ENCODE data around the gene P4HA3. TPM values are rescaled to one million over a fixed set of nuclear protein-coding genes. Genes with fewer than 3 reads are reported as not detected.

Gene P4HA3
- total and polyA plus RNA-seq, 9 of the 15 experiments (the other 6 are each of a cell fraction or from before 2014, with no cell fraction given) = 0.01 to 0.03 TPM; not detected in 7

GRCh38 chr11:74248469-74248868 lies 63.0 kb downstream of the P4HA3 start (continued):
- TF ChIP-seq ZNF444 (CRISPR knock-in tag; IDR thresholded peaks at IDR 0.05) = no peak
- no peak for TF ChIP-seq CCNT2 (IDR thresholded peaks at IDR 0.05; ENCODE audit: borderline replicate concordance, extremely low read depth, insufficient read length, low read depth, low read length)
- no peak for TF ChIP-seq ZC3H8 (IDR thresholded peaks at IDR 0.05)

DNA sequence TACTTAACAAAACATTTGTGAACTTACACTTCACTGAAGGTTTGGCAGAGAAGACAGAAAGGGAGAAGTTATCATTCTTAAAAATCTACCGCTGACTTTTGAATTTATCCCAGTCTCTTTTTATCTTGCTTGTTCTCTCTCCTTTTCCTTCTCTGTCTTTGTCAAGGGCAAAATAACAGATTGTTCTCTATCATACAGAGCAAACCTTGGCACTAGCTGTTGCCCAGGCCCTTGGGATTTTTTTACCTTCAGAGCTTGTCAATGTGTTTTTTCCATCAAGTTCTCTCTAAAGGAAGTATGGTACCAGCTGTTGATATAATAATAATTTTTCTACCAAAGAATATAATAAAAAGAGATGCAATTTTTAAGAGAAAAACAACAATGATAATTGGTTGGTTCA lies 73.2 kb downstream of the P4HA3 start:
- Histone ChIP-seq H3K4me2 (ENCODE audit: insufficient read depth, low read length) (no peak overlapping the region), H2AFZ (ENCODE audit: low read depth, low read length) (no peak overlapping the region), H3K9ac (ENCODE audit: insufficient read depth in 1 of 2, low read depth in 2 of 2, low read length in 2 of 2) (no peak overlapping the region), H3K9me1 (ENCODE audit: control insufficient read depth, insufficient read depth, low read length) (no peaks in the 10 kb centered on the region), H3K27ac (ENCODE audit: extremely low read depth, low read depth, low read length) (no peak overlapping the region), H3K79me2 (ENCODE audit: control insufficient read depth, insufficient read depth, low read length) (no peaks in the 10 kb centered on the region), H4K20me1 (replicated peaks; ENCODE audit: control insufficient read depth, insufficient read depth, low read length) (no peaks in the 10 kb centered on the region), H3K9me3 (replicated peaks; ENCODE audit: control insufficient read depth, insufficient read depth, low read depth, low read length) (no peaks in the 10 kb centered on the region), H3K27me3 (ENCODE audit: control insufficient read depth in 2 of 2, insufficient read depth in 2 of 2, low read length in 2 of 2) (no peaks in the 10 kb centered on the region), H3K4me1 (replicated peaks in 1 of 2; ENCODE audit: control insufficient read depth in 2 of 2, insufficient read depth in 2 of 2, low read length in 2 of 2) (no peaks in the 10 kb centered on the region), H3K36me3 (ENCODE audit: control insufficient read depth, insufficient read depth, low read length) (peaks cover 78% of the 10 kb centered on the region), H3K4me3 (no peak overlapping the region)
- DNase-seq (ENCODE audit: extremely low read depth in 1 of 4, low spot score in 3 of 4) (no peak), ATAC-seq (no peak), FAIRE-seq (no peak)
- intact Hi-C loops (cut with micrococcal nuclease) = no loop called here
- in situ Hi-C loops (cut with MboI) = no loop called here
- POLR2A ChIA-PET = interaction anchor here (1.2 kb wide), 1 partner anchor 16 kb away, joined by 3 read pairs; no protein-coding TSS in a partner anchor
- CTCF ChIA-PET (ENCODE audit: low intra/inter-chr PET ratio) = no interaction called here
- WGBS (ENCODE audit: insufficient coverage, low coverage, missing lambda C conversion rate) = 20% methylated on average over 1 of the region's 1 CpG
- no TSS peak for BruUV-seq (replicated peaks)
- TF ChIP-seq HNRNPH1 (optimal IDR thresholded peaks at IDR 0.05; ENCODE audit: low read depth, low read length) (no peak), PRDM10 (IDR thresholded peaks at IDR 0.05; ENCODE audit: partially characterized antibody) (no peak), SMAD2 (IDR thresholded peaks at IDR 0.05; ENCODE audit: low read depth, low read length) (no peak), ZNF511 (CRISPR knock-in tag; IDR thresholded peaks at IDR 0.05) (no peak), KDM5B (IDR thresholded peaks at IDR 0.05; ENCODE audit: insufficient replicate concordance, low read depth, low read length) (no peak), PTRF (tag; IDR thresholded peaks at IDR 0.05) (no peak), CEBPG (CRISPR knock-in tag; IDR thresholded peaks at IDR 0.05) (no peak), CEBPG (tag; conservative IDR thresholded peaks at IDR 0.05 in 1 of 2, IDR thresholded peaks at IDR 0.05 in 1 of 2) (no peak), NFXL1 (CRISPR knock-in tag; IDR thresholded peaks at IDR 0.05) (no peak), CBFA2T3 (IDR thresholded peaks at IDR 0.05) (no peak)
- TF ChIP-seq, protein P1, sequence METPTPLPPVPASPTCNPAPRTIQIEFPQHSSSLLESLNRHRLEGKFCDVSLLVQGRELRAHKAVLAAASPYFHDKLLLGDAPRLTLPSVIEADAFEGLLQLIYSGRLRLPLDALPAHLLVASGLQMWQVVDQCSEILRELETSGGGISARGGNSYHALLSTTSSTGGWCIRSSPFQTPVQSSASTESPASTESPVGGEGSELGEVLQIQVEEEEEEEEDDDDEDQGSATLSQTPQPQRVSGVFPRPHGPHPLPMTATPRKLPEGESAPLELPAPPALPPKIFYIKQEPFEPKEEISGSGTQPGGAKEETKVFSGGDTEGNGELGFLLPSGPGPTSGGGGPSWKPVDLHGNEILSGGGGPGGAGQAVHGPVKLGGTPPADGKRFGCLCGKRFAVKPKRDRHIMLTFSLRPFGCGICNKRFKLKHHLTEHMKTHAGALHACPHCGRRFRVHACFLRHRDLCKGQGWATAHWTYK (CRISPR knock-in tag; IDR thresholded peaks at IDR 0.05) = no peak
- TF ChIP-seq, protein P2, sequence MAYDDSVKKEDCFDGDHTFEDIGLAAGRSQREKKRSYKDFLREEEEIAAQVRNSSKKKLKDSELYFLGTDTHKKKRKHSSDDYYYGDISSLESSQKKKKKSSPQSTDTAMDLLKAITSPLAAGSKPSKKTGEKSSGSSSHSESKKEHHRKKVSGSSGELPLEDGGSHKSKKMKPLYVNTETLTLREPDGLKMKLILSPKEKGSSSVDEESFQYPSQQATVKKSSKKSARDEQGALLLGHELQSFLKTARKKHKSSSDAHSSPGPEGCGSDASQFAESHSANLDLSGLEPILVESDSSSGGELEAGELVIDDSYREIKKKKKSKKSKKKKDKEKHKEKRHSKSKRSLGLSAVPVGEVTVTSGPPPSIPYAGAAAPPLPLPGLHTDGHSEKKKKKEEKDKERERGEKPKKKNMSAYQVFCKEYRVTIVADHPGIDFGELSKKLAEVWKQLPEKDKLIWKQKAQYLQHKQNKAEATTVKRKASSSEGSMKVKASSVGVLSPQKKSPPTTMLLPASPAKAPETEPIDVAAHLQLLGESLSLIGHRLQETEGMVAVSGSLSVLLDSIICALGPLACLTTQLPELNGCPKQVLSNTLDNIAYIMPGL (CRISPR knock-in tag; IDR thresholded peaks at IDR 0.05) = no peak
